ENCODE measurements around the gene ZNF785.
"Not testable (repeated sequence)": the region's sequence is repeated elsewhere in the genome, so short reads cannot be mapped to it uniquely, and the experiment has no call there.

The ZNF785 gene

DNA sequence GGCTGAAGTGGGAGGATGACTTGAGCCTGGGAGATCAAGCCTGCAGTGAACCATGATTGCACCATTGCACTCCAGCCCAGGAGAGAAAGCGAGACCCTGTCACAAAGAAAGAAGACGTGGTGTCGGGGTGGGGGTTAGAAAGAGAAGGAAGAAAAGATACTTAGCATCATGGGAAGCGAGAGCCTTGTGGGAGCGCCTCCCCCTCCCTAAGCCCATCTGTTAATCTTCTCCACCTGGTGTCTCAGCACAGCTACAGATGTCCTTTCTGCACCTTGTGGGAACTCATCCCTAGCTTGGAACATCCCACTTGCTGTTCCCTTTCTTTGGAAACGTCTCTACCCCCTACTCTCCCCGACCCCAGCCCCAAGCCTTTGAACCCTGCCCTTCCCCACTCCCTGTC is 20.0 kb downstream of the ZNF785 start:
- DNase-seq: no peak

DNA sequence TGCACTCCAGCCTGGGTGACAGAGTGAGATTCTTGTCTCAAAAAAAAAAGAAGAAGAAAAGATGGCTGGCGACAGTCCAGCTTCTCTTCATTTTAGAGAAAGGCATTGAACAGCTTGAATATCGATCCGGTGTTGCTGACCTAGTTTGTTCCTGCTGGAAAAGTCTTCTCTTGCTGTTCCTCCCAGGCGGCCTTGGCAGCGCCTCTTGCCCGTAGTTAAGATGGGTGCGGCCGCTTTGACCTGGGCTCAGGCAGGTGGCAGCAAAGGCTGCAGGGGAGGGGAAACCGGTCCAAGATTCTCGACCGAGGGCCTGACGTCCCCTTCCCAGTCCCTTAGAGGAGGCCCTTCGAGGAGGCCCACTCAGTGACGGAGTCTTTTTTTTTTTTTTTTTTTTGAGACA is 23.5 kb downstream of the ZNF785 start:
- no peak for DNase-seq

DNA sequence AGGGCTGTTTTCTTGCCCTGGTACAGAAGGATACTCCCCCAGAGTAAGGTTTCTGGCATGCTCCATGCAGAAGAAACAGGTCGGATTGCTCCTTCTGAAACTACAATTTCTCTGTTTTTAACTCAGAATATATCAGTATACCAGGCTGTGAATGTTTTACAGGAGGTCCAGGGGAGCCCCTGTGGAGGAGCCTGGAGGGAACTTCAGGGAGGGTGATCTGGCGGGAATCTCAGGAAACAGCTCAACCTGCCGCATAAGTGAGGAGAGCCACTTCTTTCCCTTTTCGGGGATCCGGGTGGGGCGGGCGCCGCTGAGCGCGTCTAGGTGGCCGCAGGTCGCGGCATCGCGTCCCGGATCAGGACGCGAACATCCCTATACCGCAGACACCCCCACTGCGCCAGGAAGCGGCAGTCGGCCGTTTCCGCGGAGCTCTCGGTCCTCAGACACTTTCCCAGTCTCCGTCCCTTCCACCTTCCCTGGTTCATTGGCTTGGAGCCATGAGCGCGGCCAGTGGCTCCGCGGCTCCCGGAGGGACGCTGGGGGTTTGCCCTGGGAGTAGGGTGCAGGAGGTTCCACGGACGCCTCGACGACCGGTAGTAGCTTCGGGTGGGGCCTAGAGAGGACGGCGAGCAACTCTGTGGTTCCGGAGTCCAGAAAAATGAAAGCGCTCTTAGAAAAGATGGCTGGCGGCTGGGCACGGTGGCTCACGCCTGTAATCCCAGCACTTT is 24.2 kb downstream of the ZNF785 start:
- no peak for DNase-seq

GRCh38 chr16:30559690-30560089 is 25.8 kb downstream of the ZNF785 start:
- no peak for DNase-seq

DNA sequence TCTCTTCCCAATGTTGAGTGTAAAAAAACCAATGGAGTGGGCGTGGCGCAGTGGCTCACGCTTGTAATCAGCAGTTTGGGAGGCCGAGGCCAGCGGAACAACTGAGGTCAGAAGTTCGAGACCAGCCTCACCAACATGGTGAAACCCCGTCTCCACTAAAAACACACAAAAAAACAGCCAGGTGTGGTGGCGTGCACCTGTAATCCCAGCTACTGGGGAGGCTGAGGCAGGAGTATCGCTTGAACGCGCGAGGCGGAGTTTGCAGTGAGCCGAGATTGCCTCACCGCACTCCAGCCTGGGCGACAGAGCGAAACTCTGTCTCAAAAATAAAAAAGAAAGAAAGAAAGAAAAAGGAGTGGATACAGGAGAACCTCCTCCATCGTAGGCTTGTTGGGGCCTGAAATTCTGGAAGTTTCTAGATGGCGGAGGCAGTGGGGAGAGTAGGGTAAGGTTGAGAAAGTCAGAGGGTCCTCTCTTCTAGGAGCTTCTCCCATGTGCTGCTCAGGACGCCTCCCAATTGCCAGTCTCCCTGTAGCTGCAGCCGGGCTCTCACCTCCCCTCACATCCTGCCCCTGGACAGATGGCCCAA is 26.6 kb downstream of the ZNF785 start:
- no peak for DNase-seq

DNA sequence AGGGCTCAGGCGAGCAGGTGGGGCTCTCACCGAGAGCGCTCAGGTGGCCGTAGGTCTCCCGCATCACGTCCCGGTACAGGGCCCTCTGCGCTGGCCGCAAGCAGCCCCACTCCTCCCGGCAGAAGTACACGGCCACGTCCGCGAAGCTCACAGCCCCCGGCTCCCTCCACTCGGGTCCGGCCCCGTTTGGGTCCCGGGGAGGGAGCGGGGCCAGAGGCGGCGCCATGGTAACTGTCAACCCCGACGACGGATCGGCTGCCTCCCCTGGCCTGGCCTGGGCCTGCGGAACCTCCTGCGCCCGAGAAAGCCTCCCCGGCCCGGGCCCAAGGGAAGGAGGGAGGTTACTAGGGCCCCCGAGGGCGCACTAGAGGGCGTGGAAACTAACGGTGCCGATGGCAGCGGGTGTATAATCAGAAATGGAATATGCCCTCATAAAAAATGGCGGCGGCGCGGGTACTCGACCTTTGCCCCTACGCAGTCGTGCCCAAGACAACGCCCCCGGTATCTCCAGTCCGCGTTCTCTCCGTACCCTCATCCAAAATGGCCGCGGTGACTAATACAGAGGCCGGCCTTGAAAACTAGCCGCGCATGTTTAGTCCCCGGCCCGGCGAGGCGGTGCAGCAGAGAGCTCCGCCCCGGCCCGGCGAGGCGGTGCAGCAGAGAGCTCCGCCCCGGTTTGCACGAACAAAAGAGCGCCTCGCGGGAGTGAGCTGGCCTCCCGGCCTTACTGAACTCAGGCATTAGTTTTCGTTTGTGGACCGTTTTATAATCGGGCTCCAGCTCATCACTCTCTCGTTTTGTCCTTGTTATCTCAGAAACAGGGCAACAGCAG is 27.3 kb downstream of the ZNF785 start, which contains the start of gene ZNF764:
ZNF764 (minus strand) TSS at position 418 of the 832 bp plus-strand sequence; CDS start at position 226, 192 bp downstream.
- peak; percentile 90 for DNase-seq

- no peak for DNase-seq
These were observed 27.9 kb downstream of the ZNF785 start for GRCh38 chr16:30557707-30557956.

DNA sequence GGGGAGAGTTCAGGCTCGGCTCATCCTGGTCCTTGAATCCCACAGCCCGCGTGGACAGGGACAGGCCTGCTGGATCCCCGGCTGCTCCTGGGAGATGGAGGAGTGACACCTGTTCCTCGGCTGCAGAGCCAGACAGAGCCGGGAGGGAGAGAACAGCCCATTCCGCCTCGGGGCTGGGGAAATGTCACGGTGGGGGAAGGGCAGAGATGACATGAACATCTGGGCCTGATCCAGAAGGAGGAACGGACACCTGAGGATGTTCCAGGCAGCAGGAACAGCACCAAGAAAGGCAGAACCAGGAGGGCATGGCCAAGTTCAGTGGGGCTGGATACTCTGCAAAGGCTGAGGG is 29.4 kb downstream of the ZNF785 start:
- DNase-seq: no peak

GRCh38 chr16:30555315-30556124 is 30.0 kb downstream of the ZNF785 start:
- no peak for DNase-seq

DNA sequence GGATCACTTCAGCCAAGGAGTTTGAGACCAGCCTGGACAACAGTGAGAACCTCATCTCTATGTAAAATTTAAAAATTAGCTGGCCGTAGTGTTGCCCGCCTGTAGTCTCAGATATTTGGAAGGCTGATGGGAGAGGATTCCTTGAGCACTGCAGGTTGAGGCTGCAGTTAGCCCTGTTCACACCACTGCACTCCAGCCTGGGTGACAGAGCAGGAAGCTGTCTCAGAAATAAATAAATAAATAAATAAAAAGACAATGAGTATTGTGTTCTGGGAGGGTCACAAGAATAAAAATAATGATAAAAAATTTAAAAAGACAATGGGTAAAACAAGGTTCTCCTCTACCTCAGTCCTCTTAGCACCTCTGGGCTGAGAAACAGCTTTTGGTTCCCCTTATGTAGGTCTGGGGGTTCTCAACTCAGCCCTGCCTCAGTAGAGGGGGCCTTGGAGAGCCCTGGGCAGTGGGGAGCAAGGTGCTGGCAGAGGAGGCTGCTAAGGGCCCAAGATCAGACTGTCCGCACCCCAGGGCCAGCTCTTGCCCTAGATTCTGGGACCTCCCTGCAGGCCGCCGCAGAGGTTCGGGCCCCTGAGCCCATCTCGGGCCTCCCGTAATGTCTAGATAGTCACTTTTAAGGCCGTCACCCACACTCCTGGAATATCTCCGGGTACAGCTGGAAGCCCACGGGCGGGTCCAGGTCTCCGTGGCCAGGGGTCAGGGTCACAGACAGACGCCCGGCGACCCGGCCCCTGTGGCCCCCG is 30.8 kb downstream of the ZNF785 start:
- DNase-seq: no peak

DNA sequence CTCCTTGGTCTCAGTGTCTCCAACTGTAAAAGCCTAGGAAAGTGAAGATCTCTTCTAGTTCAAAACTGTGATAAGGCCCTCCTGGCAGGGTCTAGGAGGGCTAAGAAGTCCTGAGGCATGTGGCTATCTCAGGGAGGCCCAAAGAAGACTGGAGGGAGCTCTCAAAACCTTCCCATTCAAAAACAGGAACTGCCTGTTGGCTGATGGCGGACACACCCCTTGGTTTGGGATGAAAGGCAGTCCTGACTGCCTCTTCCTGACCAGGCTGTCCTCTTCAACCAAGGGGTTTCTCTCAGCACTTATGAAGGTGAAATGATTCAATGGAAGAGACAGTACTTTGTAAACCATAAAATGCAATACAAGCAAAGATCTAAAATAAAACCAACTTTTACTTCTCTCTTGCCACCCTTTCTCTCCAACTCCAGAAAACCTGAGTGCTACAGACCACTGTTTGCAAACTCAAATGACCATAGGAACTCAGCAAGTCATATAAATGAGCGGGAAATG is 32.1 kb downstream of the ZNF785 start:
- DNase-seq: no peak

DNA sequence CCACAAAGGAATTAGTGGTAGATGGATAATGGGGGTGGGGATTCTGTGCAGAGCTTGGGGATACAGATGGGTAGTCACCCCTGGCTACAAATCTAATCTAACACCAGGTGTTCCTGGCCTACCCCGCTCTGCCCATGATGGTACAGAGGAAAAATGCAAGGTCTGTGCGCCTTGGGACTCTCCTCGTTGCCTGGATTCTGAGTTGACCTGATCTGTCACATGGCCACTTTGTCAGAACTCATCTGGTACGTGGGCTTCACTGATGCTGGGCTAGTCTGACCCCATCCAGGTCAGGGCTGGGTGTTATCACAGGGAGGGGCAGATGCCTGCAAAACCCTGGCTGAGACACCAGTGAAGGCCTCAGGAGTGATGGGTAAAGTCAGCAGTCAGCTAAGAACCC is 32.5 kb downstream of the ZNF785 start:
- DNase-seq: no peak

DNA sequence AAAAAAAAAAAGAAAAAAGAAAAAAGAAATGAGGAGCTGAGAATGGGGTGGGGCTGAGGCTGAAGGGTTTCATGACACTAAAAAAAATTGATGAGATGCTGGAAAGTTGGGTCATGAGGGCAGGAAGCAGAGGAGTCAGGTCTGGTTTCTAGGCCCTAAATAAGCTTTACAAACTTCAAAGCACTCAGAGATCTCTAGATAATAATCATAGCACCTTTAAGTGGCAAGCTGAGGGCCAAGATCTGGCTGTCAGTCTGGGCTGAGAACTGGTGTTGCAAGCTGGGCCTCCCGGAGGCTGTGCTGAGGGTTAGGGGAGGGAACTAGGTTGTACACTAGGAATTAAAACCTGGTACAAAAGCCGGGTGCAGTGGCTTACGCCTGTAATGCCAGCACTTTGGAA is 33.7 kb downstream of the ZNF785 start:
- DNase-seq: no peak

DNA sequence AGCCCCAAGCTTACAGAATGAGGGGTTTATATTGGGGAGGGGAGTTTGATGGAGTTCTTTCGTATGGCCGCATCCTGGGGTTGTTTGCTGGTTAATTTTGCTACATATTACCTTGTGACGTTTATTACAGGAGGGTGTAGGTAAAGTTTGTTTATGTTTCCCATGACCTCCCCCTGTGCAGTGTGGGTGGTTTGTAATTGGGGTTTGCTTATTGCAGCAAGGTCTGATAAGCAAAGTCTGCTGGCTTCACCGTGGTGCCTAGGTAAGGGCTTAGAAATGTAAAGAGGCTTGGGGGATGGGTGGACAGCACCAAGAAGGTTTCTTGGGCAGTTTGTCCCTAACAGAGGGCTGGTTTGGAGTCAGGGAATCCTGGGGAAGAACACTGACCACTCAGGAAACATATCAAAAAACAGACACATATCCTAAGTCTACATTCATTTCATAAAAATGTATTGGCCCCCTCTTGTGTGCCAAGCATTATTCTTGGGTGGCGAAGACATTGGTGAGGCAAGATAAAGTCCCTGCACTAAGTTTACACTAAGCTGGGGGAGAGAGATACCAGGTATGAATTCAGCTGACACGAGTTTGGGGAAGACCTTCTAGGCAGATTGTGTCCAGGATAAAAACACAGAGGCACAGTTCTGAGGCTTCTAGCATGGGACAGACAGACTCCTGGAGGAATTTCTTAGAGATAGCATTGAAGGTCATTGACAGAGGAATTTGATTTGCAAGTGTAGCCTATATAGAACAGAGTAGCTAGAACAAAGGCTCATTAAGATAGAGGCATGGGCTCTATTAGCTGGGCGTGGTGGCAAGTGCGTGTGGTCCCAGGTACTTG is 36.9 kb downstream of the ZNF785 start:
- no peak for DNase-seq

DNA sequence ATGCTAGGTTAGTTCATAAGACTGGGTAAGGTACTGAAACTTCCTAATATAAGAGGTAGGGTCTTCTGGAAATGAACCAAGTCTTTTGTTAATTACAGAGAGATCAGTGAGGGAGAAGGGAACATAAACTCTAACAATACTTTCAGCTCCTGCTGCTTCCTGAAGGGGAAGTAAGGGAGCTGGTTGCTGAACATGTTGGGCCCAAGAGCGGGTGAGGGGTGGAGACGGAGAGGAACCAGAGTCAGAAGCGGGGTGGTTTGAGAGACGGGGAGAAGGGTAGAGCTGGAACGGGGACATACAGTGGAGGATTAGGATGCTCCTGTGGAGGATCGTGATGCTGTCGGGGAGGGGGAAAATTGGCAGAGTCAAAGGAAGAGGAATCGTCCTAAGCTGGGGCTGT is 39.4 kb downstream of the ZNF785 start:
- DNase-seq: no peak

DNA sequence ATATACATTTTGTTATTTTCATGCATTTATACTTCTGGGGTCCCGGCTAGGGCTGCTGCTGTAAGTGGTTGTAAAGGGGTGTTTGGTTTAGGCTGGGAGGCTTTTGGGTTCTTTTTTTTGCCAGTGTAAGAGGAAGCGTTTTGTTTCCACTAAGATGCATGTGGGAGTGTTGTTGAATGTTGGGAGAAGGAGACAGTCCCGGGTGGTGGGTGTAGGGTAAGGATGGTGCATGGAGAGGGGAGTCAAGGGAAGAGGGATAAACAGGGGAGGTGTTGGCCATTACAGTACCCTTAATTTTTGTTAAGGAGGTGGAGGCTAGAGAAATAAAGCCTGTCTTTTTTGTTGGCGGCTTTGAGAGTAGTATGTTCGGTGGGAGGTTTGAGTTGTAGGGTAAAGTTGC is 42.4 kb downstream of the ZNF785 start:
- no peak for DNase-seq

- DNase-seq: no peak
These were observed 43.8 kb downstream of the ZNF785 start for GRCh38 chr16:30541502-30542329.

DNA sequence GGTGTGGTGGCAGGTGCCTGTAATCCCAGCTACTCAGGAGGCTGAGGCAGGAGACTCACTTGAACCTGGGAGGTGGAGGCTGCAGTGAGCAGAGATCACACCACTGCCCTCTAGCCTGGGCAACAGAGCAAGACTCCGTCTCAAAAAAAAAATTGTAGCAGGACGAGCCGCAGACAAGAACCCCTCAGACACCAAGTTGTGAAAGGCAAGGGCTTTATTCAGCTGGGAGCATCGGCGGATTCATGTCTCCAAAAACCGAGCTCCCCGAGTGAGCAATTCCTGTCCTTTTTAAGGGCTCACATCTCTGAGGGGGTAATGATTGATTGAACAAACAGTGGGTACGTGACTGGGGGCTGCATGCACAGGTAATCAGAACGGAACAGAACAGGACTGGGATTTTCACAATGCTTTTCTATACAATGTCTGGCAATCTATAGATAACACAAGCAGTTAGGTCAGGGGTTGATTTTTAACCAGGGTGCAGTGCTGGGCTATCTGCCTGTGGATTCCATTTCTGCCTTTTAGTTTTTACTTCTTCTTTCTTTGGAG is 44.5 kb downstream of the ZNF785 start:
- DNase-seq: not testable (repeated sequence)

- not testable (repeated sequence) for DNase-seq
These were observed 45.4 kb downstream of the ZNF785 start for GRCh38 chr16:30539986-30540526.

Data from kidney glomerular epithelial cell (primary cell).